ENCODE data around the gene FAM120AOS.

DNA sequence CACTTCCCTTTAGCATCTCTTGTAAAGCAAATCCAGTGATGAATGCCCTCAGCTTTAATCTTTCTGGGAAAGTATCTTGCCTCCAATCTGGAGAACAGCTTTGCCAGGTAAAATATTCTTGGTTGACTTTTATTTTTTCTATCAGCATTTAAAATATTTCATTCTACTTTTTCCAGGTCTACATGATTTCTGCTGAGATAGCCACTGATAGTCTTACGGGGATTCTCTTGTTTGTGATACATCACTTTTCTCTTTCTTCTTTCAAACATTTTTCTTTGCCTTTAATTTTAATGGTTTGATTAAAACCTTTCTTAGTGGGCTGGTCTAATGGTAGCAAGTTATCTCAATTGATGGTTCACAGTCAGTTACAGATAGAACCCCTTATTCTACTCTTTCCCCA, 35.8 kb downstream of the FAM120AOS start:
- TF ChIP-seq POLR2AphosphoS5 (IDR thresholded peaks at IDR 0.05) (no peak), MXI1 (conservative IDR thresholded peaks at IDR 0.05; ENCODE audit: poor library complexity, severe bottlenecking) (no peak), RAD21 (conservative IDR thresholded peaks at IDR 0.05) (no peak), EP300 (conservative IDR thresholded peaks at IDR 0.05; ENCODE audit: poor library complexity, severe bottlenecking) (no peak), EZH2 (IDR thresholded peaks at IDR 0.05; ENCODE audit: borderline replicate concordance, insufficient read depth, low read length, poor library complexity, severe bottlenecking) (no peak)
- TF ChIP-seq, protein P1, sequence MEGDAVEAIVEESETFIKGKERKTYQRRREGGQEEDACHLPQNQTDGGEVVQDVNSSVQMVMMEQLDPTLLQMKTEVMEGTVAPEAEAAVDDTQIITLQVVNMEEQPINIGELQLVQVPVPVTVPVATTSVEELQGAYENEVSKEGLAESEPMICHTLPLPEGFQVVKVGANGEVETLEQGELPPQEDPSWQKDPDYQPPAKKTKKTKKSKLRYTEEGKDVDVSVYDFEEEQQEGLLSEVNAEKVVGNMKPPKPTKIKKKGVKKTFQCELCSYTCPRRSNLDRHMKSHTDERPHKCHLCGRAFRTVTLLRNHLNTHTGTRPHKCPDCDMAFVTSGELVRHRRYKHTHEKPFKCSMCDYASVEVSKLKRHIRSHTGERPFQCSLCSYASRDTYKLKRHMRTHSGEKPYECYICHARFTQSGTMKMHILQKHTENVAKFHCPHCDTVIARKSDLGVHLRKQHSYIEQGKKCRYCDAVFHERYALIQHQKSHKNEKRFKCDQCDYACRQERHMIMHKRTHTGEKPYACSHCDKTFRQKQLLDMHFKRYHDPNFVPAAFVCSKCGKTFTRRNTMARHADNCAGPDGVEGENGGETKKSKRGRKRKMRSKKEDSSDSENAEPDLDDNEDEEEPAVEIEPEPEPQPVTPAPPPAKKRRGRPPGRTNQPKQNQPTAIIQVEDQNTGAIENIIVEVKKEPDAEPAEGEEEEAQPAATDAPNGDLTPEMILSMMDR (IDR thresholded peaks at IDR 0.05; ENCODE audit: poor library complexity, severe bottlenecking) = no peak
- TF ChIP-seq, protein P2, sequence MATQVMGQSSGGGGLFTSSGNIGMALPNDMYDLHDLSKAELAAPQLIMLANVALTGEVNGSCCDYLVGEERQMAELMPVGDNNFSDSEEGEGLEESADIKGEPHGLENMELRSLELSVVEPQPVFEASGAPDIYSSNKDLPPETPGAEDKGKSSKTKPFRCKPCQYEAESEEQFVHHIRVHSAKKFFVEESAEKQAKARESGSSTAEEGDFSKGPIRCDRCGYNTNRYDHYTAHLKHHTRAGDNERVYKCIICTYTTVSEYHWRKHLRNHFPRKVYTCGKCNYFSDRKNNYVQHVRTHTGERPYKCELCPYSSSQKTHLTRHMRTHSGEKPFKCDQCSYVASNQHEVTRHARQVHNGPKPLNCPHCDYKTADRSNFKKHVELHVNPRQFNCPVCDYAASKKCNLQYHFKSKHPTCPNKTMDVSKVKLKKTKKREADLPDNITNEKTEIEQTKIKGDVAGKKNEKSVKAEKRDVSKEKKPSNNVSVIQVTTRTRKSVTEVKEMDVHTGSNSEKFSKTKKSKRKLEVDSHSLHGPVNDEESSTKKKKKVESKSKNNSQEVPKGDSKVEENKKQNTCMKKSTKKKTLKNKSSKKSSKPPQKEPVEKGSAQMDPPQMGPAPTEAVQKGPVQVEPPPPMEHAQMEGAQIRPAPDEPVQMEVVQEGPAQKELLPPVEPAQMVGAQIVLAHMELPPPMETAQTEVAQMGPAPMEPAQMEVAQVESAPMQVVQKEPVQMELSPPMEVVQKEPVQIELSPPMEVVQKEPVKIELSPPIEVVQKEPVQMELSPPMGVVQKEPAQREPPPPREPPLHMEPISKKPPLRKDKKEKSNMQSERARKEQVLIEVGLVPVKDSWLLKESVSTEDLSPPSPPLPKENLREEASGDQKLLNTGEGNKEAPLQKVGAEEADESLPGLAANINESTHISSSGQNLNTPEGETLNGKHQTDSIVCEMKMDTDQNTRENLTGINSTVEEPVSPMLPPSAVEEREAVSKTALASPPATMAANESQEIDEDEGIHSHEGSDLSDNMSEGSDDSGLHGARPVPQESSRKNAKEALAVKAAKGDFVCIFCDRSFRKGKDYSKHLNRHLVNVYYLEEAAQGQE (IDR thresholded peaks at IDR 0.05; ENCODE audit: borderline replicate concordance) = no peak
